OCI-LY7 (cell line): ENCODE results near the gene TMED8. TPM values are rescaled to one million over a fixed set of nuclear protein-coding genes. Genes with fewer than 3 reads are reported as not detected.

Experiments used
- BruUV-seq: library from RNA; stranded (reverse); fragments of 400-500 nt; replicated peaks from 2 replicates; lab custom pipeline; 2021; lab: Mats Ljungman, UMichigan
- CTCF ChIA-PET: fragments of 300-600 bp; sonication (Branson Sonifier 250); formaldehyde crosslinking; loops from one replicate; lab custom pipeline; 2022; ENCODE audit warnings: antibody characterized with exemption; ENCODE audit not compliant: unreplicated experiment; lab: Charles Lee
- POLR2A ChIA-PET: fragments of 300-600 bp; sonication (Branson Sonifier 250); formaldehyde crosslinking; loops from one replicate; lab custom pipeline; 2022; ENCODE audit warnings: antibody characterized with exemption; lab: Charles Lee
- DNase-seq: peaks from one replicate; pipeline ENCODE4 v3.0.0-alpha.2; 2015; ENCODE audit warnings: low spot score
- H2AFZ ChIP-seq: fragments of 200-600 bp; sonication (generic), shearing (Covaris generic); 2 replicates; pipeline ENCODE4 v1.6.1; 2014; ENCODE audit warnings: mild to moderate bottlenecking, antibody characterized with exemption, low read length, moderate library complexity
- H3K27ac ChIP-seq: fragments of 200-600 bp; sonication (generic); 2 replicates; pipeline ENCODE4 v1.5.1; 2014; ENCODE audit warnings: mixed run types, low read depth, mild to moderate bottlenecking, moderate library complexity, low read length, inconsistent platforms; ENCODE audit not compliant: poor library complexity, severe bottlenecking
- H3K36me3 ChIP-seq: fragments of 200-600 bp; sonication (generic); 2 replicates; pipeline ENCODE4 v1.6.1; 2014; ENCODE audit warnings: mild to moderate bottlenecking, antibody characterized with exemption, low read length, moderate library complexity, mixed read lengths; ENCODE audit not compliant: insufficient read depth
- H3K4me1 ChIP-seq: fragments of 200-600 bp; sonication (generic); 2 replicates; pipeline ENCODE4 v1.5.1; 2014; ENCODE audit warnings: mild to moderate bottlenecking, low read length; ENCODE audit not compliant: insufficient read depth, poor library complexity, severe bottlenecking
- H3K4me2 ChIP-seq: fragments of 200-600 bp; sonication (generic); 2 replicates; pipeline ENCODE4 v1.6.1; 2014; ENCODE audit warnings: mild to moderate bottlenecking, low read length
- H3K4me3 ChIP-seq: fragments of 200-600 bp; sonication (generic); 2 replicates; pipeline ENCODE4 v1.5.1; 2014; ENCODE audit warnings: mild to moderate bottlenecking, low read depth, low read length; ENCODE audit not compliant: poor library complexity, severe bottlenecking
- H3K79me2 ChIP-seq: fragments of 200-600 bp; sonication (generic); 2 replicates; pipeline ENCODE4 v1.6.1; 2016; ENCODE audit warnings: low read depth, mild to moderate bottlenecking, low read length, moderate library complexity, mixed read lengths; ENCODE audit not compliant: insufficient read depth
- H3K9me2 ChIP-seq: fragments of 200-600 bp; sonication (generic); 2 replicates; pipeline ENCODE4 v1.6.1; 2016; ENCODE audit warnings: mild to moderate bottlenecking, low read length, mixed read lengths; ENCODE audit not compliant: insufficient read depth
- H3K9me3 ChIP-seq: fragments of 200-600 bp; sonication (generic); 2 replicates; pipeline ENCODE4 v1.6.1; 2014; ENCODE audit warnings: mild to moderate bottlenecking, mixed run types, low read length, mixed read lengths
- H4K20me1 ChIP-seq: fragments of 200-600 bp; sonication (generic); 2 replicates; pipeline ENCODE4 v1.6.1; 2014; ENCODE audit warnings: mild to moderate bottlenecking, antibody characterized with exemption, low read length, moderate library complexity, mixed read lengths; ENCODE audit not compliant: insufficient read depth
- CTCF ChIP-seq: fragments of 200-600 bp; sonication (generic); conservative IDR thresholded peaks from 2 replicates; pipeline ENCODE4 v1.5.1; 2014; ENCODE audit warnings: mild to moderate bottlenecking, antibody characterized with exemption, low read length, moderate library complexity, mixed read lengths
- EZH2phosphoT487 ChIP-seq: fragments of 200-600 bp; sonication (generic); IDR thresholded peaks from 2 replicates; pipeline ENCODE4 v1.6.1; 2018; ENCODE audit warnings: low read depth, borderline replicate concordance, mild to moderate bottlenecking, mixed run types, antibody characterized with exemption, low read length, moderate library complexity, mixed read lengths
- intact Hi-C: fragments of 100-400 bp; cut with micrococcal nuclease; formaldehyde crosslinking; loops from one replicate; pipeline ENCODE4 v1.10.0; 2022; ENCODE audit not compliant: unreplicated experiment
- total RNA-seq, 2 experiments: library from RNA; depleted of rRNA in 1 of 2; stranded (reverse); fragments of >200 nt in 1 of 2; shearing (Covaris generic) in 1 of 2; gene quantifications; 2 replicates each; pipeline ENCODE4 v1.2.3, GENCODE V29; 2014 to 2022

Gene TMED8
- total RNA-seq, 2 experiments from 2014 or later: 21.9 to 45.4 TPM

- TF ChIP-seq EZH2phosphoT487: no peak
- no peak for TF ChIP-seq CTCF
- no TSS peak for BruUV-seq
Observed at GRCh38 chr14:77325746-77326094, 51.2 kb downstream of the TMED8 start.

GRCh38 chr14:77324816-77325745 lies 51.8 kb downstream of the TMED8 start:
- POLR2A ChIA-PET: interaction anchor here (1.7 kb wide), 1 partner anchor 9 kb away, joined by 4 read pairs; no protein-coding TSS in a partner anchor
- BruUV-seq: no TSS peak

More at GRCh38 chr14:77325746-77326094, 51.2 kb downstream of the TMED8 start:
- H3K9me3 ChIP-seq: no peaks in the 10 kb centered on the region
- H3K4me3 ChIP-seq: no peak overlapping the region
- no peaks in the 10 kb centered on the region for H3K9me2 ChIP-seq
- H2AFZ ChIP-seq: no peak overlapping the region
- H3K79me2 ChIP-seq: peaks cover 7% of the 10 kb centered on the region; the same call in 1 of the 2 replicates
- CTCF ChIA-PET: no interaction called here
- POLR2A ChIA-PET: no interaction called here
- H3K27ac ChIP-seq: no peak overlapping the region
- no peak for DNase-seq
- H3K4me2 ChIP-seq: no peak overlapping the region
- intact Hi-C loops: no loop called here
- H3K36me3 ChIP-seq: no peaks in the 10 kb centered on the region
- no peaks in the 10 kb centered on the region for H4K20me1 ChIP-seq
- peaks cover 12% of the 10 kb centered on the region for H3K4me1 ChIP-seq

More at GRCh38 chr14:77324816-77325745, 51.8 kb downstream of the TMED8 start:
- no peak overlapping the region for H3K4me3 ChIP-seq
- CTCF ChIA-PET: no interaction called here
- no peaks in the 10 kb centered on the region for H3K9me2 ChIP-seq
- H4K20me1 ChIP-seq: no peaks in the 10 kb centered on the region
- no peak overlapping the region for H2AFZ ChIP-seq
- no peak overlapping the region for H3K27ac ChIP-seq
- H3K36me3 ChIP-seq: no peaks in the 10 kb centered on the region
- TF ChIP-seq CTCF (no peak), EZH2phosphoT487 (no peak)
- H3K4me1 ChIP-seq: peaks cover 12% of the 10 kb centered on the region
- H3K79me2 ChIP-seq: peaks cover 7% of the 10 kb centered on the region; the same call in 1 of the 2 replicates
- intact Hi-C loops: no loop called here
- H3K9me3 ChIP-seq: no peaks in the 10 kb centered on the region
- no peak for DNase-seq
- no peak overlapping the region for H3K4me2 ChIP-seq
